BJ (cell line): ENCODE measurements around the gene CDK14. TPM values are rescaled to one million over a fixed set of nuclear protein-coding genes. Genes with fewer than 3 reads are reported as not detected.

Experiments used
- CTCF ChIA-PET: fragments of 350-600 bp; formaldehyde crosslinking; extraction: SDS; loops from one replicate; lab custom pipeline; 2021; ENCODE audit warnings: antibody characterized with exemption, inconsistent platforms; lab: Yijun Ruan, JAX
- POLR2A ChIA-PET: fragments of 300-600 bp; sonication (Branson Sonifier 250); formaldehyde crosslinking; extraction: SDS; loops from one replicate; lab custom pipeline; 2021; ENCODE audit warnings: antibody characterized with exemption; lab: Charles Lee
- DNase-seq: peaks from one replicate; pipeline ENCODE4 v3.0.0-alpha.2; 2011; ENCODE audit warnings: low read depth
- H3K27me3 ChIP-seq: 2 replicates; pipeline ENCODE4 v1.6.0; 2011; ENCODE audit warnings: low read length; ENCODE audit not compliant: control insufficient read depth, insufficient read depth
- H3K36me3 ChIP-seq: 2 replicates; pipeline ENCODE4 v1.5.1; 2011; ENCODE audit warnings: low read length; ENCODE audit not compliant: control insufficient read depth, insufficient read depth
- H3K4me3 ChIP-seq: 2 replicates; pipeline ENCODE4 v1.5.1; 2011; ENCODE audit warnings: low read depth, mild to moderate bottlenecking, control low read depth, low read length
- CTCF ChIP-seq: IDR thresholded peaks from 2 replicates; pipeline ENCODE4 v1.5.1; 2011; ENCODE audit warnings: low read depth, mild to moderate bottlenecking, control low read depth, inconsistent platforms, low read length, moderate library complexity; ENCODE audit not compliant: insufficient read depth
- polyA plus RNA-seq: library from polyadenylated mRNA; depleted of rRNA; stranded (reverse); fragments of >200 nt; gene quantifications from 2 replicates; pipeline ENCODE4 v1.2.3, GENCODE V29; 2011

The CDK14 gene
- polyA plus RNA-seq, 1 experiment: 6.7 TPM

GRCh38 chr7:90846192-90846591, 250.1 kb downstream of the CDK14 start:
- H3K4me3 ChIP-seq: no peak overlapping the region
- ChIA-PET POLR2A (no interaction called here), CTCF (interaction anchor here (1.2 to 1.5 kb wide), 2 partner anchors 10 to 13 kb away, joined by 4 to 5 read pairs; no protein-coding TSS in a partner anchor)
- DNase-seq: no peak
- TF ChIP-seq CTCF: no peak
- no peaks in the 10 kb centered on the region for H3K27me3 ChIP-seq
- H3K36me3 ChIP-seq: no peaks in the 10 kb centered on the region

- TF ChIP-seq CTCF: no peak
- POLR2A ChIA-PET: no interaction called here
- CTCF ChIA-PET: no interaction called here
Observed at GRCh38 chr7:90850066-90850465, 253.9 kb downstream of the CDK14 start.

GRCh38 chr7:90850471-90850870, 254.3 kb downstream of the CDK14 start:
- H3K36me3 ChIP-seq: no peaks in the 10 kb centered on the region
- DNase-seq: no peak
- CTCF ChIA-PET: interaction anchor here (0.7 kb wide), 1 partner anchor 18 kb away, joined by 4 read pairs; no protein-coding TSS in a partner anchor
- no peaks in the 10 kb centered on the region for H3K27me3 ChIP-seq
- H3K4me3 ChIP-seq: no peak overlapping the region
- POLR2A ChIA-PET: no interaction called here
- no peak for TF ChIP-seq CTCF

More at GRCh38 chr7:90850066-90850465, 253.9 kb downstream of the CDK14 start:
- H3K36me3 ChIP-seq: no peaks in the 10 kb centered on the region
- H3K4me3 ChIP-seq: no peak overlapping the region
- H3K27me3 ChIP-seq: no peaks in the 10 kb centered on the region
- DNase-seq: no peak

- TF ChIP-seq CTCF: no peak
- H3K36me3 ChIP-seq: no peaks in the 10 kb centered on the region
- H3K4me3 ChIP-seq: no peak overlapping the region
- ChIA-PET CTCF (interaction anchor here (0.6 to 1.4 kb wide), 3 partner anchors 10 to 43 kb away, joined by 3 to 5 read pairs (median 3); no protein-coding TSS in a partner anchor), POLR2A (no interaction called here)
- DNase-seq: no peak
- H3K27me3 ChIP-seq: no peaks in the 10 kb centered on the region
Observed at GRCh38 chr7:90853205-90853604, 257.1 kb downstream of the CDK14 start.

GRCh38 chr7:90856351-90857070, 260.4 kb downstream of the CDK14 start:
- no peak for TF ChIP-seq CTCF
- CTCF ChIA-PET: interaction anchor here (1.3 kb wide), 1 partner anchor 10 kb away, joined by 4 read pairs; no protein-coding TSS in a partner anchor

More at GRCh38 chr7:90856351-90857070, 260.4 kb downstream of the CDK14 start:
- POLR2A ChIA-PET: no interaction called here
- no peaks in the 10 kb centered on the region for H3K27me3 ChIP-seq
- H3K36me3 ChIP-seq: no peaks in the 10 kb centered on the region
- DNase-seq: no peak
- H3K4me3 ChIP-seq: no peak overlapping the region
